Measurements from ENCODE around the gene BCL10.

The BCL10 gene

DNA sequence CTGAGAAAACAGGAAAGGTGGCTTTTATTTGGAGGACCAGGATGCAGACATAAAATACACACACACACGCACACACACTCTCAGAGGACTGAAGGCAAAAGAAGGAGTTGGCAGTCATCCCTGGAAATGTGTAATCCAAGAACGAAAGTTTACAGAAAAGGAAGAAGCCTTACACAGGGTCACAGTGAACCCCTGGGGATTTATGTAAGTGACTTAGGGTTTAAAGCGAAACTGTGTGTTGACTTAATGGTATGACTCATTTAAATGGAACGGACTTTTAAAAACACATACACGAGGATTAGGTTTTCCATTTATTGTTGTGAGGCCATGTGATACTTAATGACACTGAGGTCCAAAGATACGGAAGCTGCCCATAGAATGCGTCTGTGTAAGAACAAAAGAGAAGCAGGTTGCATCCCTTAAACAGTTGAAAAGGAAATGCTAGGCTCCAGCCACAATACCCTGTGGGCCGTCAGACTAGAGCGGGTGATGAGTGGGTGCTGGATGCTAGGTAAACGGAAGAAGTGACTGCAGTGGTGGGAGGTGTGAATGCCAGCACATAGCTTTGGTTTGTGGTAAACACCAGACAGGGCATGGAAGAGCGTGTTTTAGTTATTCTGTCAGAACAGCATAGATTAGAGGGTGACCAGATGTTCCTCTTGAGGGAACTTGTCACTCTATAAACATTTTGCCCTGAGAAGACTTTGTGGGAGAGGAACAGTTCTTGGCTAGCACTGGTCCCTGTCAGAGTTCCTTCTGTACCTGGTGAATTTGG, 21.6 kb upstream of the BCL10 start:
- peak; percentile 75 for DNase-seq (ENCODE audit: low read depth)

DNA sequence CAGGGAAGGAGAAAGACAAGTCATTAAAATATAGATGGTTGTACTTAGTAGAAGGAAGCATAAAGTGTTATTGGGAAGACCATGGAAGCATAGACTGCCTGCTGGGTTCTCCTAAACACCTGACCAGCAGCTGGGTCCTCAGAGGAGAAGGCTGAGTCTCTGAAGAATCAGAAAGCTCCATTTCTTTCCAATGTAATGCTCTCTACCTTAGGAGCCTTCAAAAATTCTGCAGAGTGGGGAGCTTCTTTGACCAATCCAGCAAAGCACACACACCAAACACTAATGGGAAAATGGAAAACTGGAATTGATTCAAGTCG, 21.1 kb upstream of the BCL10 start:
- no peak for DNase-seq (ENCODE audit: low read depth)

DNA sequence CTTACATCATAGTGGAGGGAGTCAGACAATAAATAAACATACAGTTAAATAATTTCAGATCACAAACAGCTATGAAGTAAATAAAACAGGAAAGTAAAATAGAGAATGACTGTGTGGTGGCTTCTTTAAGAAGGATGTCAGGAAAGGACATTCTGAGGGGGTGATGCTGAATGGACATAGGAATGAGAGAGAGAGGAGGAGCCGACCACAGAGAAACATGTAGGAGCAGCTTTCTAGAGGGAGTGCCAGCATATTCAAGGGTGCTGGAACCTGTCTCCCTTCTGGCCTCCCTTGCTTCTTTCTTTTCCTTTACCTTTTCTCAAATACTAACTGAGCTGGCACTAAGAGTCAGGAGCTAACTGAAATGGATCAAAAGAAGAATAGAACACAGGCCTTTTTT, 20.5 kb upstream of the BCL10 start:
- no peak for DNase-seq (ENCODE audit: low read depth)

DNA sequence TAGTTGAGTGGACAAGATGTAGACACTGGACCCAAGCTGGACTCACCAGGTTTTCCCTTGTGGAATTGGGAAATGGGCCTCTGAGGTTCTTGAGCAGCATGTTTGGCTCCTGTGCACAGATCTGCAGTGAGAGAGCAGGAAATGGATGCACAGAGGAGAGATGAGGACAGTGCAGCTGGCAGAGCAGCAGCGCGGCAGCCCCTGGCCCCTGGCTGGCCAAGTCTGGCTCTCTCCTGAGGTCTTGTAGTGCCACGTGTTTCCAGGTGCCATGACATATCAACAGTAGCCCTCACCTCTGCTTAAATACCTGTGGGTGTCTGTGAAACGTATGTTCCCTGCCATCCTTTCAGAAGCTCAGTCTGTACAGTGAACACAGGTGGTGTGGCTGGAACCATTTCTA, 19.2 kb upstream of the BCL10 start:
- no peak for DNase-seq (ENCODE audit: low read depth)

GRCh38 chr1:85295006-85295431, 18.6 kb upstream of the BCL10 start:
- no peak for DNase-seq (ENCODE audit: low read depth)

GRCh38 chr1:85290826-85291225, 14.4 kb upstream of the BCL10 start:
- no peak for DNase-seq (ENCODE audit: low read depth)

- DNase-seq (ENCODE audit: low read depth), result no peak
Measured at GRCh38 chr1:85289848-85290335, 13.5 kb upstream of the BCL10 start.

GRCh38 chr1:85289207-85289847, 12.9 kb upstream of the BCL10 start:
- DNase-seq (ENCODE audit: low read depth), result no peak

DNA sequence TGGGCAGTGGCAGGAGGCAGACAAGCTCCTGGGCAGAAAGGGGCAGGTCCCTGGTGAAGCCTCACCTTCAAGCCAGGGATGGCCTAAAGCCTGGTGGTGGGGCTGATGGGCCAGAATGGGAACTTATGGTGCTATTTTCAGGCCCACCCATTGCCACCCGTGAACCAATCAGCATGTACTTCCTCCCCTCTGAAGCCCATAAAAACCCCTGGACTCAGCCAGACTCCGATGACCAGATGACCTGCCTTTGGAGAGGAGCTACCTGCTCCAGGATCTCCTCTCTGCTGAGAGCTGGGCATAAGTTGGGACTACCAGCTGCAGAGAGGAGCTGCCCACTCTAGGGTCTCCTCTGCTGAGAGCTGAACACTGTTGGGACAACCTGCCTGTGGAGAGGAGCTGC, 7.8 kb upstream of the BCL10 start:
- DNase-seq (ENCODE audit: low read depth), result no peak

GRCh38 chr1:85283475-85284199, 7.2 kb upstream of the BCL10 start:
- DNase-seq (ENCODE audit: low read depth), result no peak

DNA sequence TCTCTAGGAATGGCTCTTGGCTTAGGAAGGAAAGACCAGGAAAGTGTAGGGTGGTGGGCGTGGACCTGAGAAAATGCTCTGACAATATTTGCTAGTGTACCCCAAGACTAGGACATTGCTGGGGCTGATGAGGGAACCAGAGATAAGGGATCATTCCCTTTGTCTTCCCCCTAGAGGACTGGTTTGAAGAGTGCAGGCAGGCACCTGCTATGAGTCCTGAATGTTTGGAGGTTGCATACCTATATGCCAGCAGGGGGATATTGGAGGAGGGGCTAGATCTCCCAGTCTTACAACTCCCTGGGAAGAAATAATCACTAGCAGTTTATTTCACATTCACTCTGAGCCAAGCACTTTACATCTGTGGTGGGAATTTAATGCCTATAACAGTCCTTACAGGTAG, 6.0 kb upstream of the BCL10 start:
- no peak for DNase-seq (ENCODE audit: low read depth)

GRCh38 chr1:85280636-85281035, 4.2 kb upstream of the BCL10 start:
- DNase-seq (ENCODE audit: low read depth), result no peak

DNA sequence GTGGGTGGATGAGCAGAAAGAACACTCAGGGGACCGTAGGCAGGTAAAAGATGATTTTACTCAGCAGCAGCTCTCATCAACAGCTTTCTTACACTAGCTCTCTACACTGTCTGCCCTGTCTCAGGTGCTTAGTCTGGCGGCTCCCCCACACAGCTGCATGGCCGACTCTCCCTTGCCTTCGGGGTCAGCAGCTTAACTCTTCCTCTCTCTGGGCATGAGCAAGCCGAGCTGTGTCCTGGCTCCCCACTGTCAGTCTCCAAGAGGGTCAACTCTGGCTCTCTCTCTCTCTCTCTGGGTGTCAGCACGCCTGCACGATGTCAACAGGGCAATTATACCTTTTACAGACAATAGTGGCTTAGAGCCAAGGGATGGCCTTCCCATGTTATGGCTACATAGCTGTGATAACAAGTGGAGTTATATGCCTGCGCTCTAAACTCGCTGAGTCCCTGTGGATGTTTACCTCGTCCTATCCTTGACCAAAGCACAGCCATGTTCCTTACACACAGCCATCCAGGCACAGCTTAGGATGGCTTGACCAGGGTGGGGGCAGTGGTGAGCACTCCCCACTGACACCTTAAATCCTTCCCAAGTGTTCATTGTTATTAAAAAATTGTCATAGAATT, 3.1 kb upstream of the BCL10 start:
- no peak for DNase-seq (ENCODE audit: low read depth)

GRCh38 chr1:85278853-85279314, 2.5 kb upstream of the BCL10 start:
- no peak for DNase-seq (ENCODE audit: low read depth)

GRCh38 chr1:85277802-85278201, 1.4 kb upstream of the BCL10 start:
- DNase-seq (ENCODE audit: low read depth), result no peak

- DNase-seq (ENCODE audit: low read depth), result no peak
Measured at GRCh38 chr1:85276978-85277639, 677 bp upstream of the BCL10 start.

DNA sequence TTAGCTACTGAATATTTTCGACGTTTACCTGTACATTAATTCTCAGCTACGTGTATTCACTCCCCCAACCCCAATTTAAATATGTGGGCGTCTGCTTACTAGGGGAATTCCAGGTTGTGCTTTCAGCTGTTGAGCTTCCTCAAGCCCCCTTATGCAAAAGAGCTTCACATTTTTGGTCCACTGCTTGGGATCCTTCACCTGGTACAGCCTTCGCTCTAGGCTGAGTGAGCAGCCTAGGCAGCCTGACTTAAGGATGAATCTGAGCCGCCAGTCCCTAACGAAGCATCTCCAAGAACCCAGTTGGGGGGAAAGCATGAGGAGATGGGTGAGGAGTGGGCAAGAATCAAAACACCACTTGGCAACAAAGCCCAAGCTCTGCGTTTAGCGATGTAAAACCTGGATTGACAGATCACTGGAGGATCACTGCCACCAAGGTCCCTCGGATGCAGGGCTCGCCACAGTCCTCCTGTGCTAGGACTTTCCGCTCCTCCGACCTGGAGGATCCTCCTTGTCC, 674 bp downstream of the BCL10 start:
- no peak for DNase-seq (ENCODE audit: low read depth)

DNA sequence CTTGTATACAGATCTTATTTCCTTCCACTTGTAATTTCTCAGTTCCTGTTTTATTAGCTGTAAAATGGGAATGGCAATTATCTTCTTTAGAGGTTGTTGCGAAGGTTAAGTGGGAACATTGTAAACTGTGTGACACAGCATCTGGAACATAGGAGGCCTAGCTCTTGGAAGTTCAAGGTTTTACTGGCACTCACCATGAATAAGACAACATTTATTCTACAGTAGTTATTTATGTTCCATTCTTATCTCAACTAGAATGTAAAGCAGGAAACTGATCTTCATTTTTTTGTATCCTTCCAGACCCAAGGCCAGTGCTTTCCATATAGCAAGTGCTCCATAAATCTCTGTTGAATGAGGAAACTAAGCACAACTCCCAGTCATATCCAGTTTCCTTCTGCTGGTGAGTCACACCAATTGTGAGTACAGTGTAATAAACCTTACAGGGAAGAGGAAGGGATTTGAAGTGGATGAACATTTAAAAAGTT, 1.4 kb downstream of the BCL10 start:
- DNase-seq (ENCODE audit: low read depth), result no peak

DNA sequence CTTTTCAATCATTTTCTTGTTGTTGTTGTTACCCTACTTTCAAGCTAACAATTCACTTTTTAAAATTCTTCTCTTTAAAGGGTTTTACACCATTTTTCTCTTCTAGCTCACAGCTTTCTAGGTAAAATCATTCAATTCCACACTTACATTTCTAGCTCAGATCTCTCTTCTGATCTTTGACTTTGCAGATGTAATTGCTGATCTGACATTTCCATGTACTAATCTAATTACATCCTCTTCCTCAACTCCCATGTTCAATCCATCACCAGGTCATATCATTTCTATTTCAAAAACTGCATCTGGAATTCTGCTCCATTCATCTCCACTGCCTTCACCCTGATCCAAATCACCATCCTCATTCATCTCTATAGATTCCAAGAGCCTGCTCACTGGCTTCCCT, 3.0 kb downstream of the BCL10 start:
- DNase-seq (ENCODE audit: low read depth), result no peak

DNA sequence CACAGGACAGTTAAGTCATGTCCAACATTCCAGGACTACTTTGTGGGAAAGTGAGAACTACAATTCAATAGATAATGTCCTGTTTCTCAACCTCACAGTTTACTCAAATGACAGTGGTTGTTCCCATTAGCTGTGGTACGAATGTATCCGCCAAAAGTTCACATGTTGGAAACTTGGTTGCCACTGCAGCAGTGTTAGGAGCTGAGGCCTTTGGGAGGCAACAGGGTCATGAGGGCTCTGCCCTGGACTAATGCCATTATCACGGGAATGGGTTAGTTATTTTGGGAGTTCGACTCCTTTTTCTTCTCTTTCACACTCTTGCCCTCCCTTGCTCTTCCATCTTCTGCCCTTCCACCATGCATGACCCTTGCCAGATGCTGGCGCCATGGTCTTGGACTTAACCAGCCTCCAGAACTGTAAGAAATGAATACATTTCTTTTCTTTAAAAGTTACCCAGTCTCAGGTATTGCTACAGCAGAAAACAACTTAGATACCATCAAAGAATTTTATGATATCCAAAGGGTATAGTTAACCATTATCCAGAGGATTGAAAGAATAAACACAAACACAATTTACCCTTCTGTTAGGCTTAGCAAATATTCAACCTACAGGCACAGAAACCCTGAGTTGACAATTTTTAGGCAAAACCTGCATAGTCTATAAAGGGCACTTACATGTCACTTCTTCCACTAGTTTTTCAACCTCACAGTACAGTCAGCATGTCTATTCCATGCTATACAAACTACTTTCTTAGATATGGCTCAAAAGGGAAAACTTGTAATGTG, 7.4 kb downstream of the BCL10 start:
- DNase-seq (ENCODE audit: low read depth), result no peak

- no peak for DNase-seq (ENCODE audit: low read depth)
Measured at GRCh38 chr1:85267313-85267712, 9.1 kb downstream of the BCL10 start.

All from activated T-cell treated with anti-CD3 and anti-CD28 coated beads for 24 hours (primary cell).